Activated naive CD8-positive, alpha-beta T cell treated with anti-CD3 and anti-CD28 coated beads, Interleukin-2, amount 50 U/mL, for 24 hours (primary cell): ENCODE data around the gene JUN.
A peak's percentile ranks its signal among the peaks of the same experiment; 100 is the strongest.

Experiments
- ATAC-seq: fragments of 150-1000 bp; cut with Tn5 transposase; one replicate; pipeline ENCODE4 v1.10.0; 2021
- DNase-seq: peaks from one replicate; pipeline ENCODE4 v3.0.0; 2021
- H3K27ac Mint-ChIP-seq: one replicate; pipeline ENCODE4 v1.8.0; 2021; ENCODE audit warnings: mild to moderate bottlenecking, mixed read lengths
- H3K27me3 Mint-ChIP-seq: one replicate; pipeline ENCODE4 v1.8.0; 2021; ENCODE audit warnings: mixed read lengths
- H3K36me3 Mint-ChIP-seq: one replicate; pipeline ENCODE4 v1.8.0; 2021; ENCODE audit warnings: low read depth, mixed read lengths
- H3K4me1 Mint-ChIP-seq: one replicate; pipeline ENCODE4 v1.8.0; 2021; ENCODE audit warnings: mixed read lengths
- H3K4me3 Mint-ChIP-seq: one replicate; pipeline ENCODE4 v1.8.0; 2021; ENCODE audit warnings: mild to moderate bottlenecking, moderate library complexity, mixed read lengths
- H3K9me3 Mint-ChIP-seq: one replicate; pipeline ENCODE4 v1.8.0; 2021; ENCODE audit warnings: mixed read lengths

Gene JUN

DNA sequence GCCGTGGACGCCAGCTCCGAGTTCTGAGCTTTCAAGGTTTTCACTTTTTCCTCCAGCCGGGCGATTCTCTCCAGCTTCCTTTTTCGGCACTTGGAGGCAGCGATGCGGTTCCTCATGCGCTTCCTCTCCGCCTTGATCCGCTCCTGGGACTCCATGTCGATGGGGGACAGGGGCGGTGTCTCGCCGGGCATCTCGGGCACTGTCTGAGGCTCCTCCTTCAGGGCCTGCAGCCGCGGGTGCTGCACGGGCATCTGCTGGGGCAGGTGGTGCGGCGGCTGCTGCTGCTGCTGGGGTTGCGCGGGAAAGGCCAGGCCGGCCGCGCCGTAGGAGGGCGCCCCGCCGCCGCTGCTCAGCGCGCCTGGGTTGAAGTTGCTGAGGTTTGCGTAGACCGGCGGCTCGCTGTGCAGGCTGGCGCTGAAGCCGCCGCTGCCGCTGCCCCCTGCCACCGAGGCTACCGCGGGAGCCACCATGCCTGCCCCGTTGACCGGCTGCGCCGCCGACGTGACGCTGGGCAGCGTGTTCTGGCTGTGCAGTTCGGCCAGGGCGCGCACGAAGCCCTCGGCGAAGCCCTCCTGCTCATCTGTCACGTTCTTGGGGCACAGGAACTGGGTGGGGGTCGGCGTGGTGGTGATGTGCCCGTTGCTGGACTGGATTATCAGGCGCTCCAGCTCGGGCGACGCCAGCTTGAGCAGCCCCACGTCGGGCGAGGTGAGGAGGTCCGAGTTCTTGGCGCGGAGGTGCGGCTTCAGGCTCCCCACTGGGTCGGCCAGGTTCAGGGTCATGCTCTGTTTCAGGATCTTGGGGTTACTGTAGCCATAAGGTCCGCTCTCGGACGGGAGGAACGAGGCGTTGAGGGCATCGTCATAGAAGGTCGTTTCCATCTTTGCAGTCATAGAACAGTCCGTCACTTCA lies 1.4 kb downstream of the JUN start:
- peak overlapping the region; percentile 88 for H3K27ac Mint-ChIP-seq
- peaks cover 2% of the 10 kb centered on the region for H3K27me3 Mint-ChIP-seq
- ATAC-seq (peak; percentile 13), DNase-seq (peak; percentile 66)
- peaks cover 13% of the 10 kb centered on the region for H3K36me3 Mint-ChIP-seq
- H3K4me1 Mint-ChIP-seq, result peaks cover 32% of the 10 kb centered on the region
- H3K4me3 Mint-ChIP-seq, result peak overlapping the region; percentile 86
- no peaks in the 10 kb centered on the region for H3K9me3 Mint-ChIP-seq

DNA sequence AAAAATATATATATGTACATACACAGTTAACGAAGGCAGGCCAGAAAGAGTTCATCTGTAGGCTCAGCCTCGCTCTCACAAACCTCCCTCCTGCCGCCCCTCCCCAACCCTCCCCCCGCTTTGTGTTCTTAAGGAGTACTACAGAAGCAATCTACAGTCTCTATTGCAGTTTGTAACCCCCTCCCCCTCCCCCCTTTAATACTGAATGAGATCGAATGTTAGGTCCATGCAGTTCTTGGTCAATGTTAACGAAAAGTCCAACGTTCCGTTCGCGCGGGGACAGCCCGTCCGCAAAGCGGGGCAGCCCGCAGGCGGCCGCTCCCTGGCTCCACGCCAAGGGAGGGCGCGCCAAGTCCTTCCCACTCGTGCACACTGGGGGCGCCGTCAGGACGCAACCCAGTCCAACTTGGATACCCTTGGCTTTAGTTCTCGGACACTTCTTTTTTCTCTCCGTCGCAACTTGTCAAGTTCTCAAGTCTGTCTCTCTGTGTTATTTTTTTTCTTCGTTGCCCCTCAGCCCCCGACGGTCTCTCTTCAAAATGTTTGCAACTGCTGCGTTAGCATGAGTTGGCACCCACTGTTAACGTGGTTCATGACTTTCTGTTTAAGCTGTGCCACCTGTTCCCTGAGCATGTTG lies 2.2 kb downstream of the JUN start:
- H3K27me3 Mint-ChIP-seq, result peaks cover 2% of the 10 kb centered on the region
- H3K36me3 Mint-ChIP-seq, result peaks cover 10% of the 10 kb centered on the region
- peak overlapping the region; percentile 86 for H3K4me3 Mint-ChIP-seq
- DNase-seq (peak; percentile 64), ATAC-seq (no peak)
- peaks cover 32% of the 10 kb centered on the region for H3K4me1 Mint-ChIP-seq
- no peaks in the 10 kb centered on the region for H3K9me3 Mint-ChIP-seq
- H3K27ac Mint-ChIP-seq, result peak overlapping the region; percentile 50

DNA sequence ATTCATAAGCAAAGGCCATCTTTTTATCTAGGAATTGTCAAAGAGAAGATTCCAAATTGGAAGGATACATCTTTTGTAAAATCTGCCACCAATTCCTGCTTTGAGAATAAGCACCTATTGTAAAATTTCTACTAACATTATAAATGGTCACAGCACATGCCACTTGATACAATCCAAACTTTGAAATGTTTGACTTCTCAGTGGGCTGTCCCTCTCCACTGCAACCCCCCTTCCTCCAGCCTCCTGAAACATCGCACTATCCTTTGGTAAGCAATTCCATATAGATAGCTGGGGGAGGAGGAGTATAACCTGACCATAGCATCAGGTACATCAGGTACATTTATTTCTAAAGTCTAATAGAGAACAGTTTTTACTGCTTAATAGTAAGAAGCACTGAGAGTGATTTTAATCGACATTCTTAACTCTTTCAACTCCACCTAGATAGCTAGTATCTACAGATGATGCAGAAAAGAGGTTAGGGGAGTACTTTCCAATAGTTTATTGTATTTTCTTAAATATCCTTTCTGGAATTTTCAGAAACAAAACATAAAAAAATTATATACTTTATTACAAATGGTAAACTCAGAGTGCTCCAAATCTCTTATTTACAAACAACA lies 2.9 kb downstream of the JUN start:
- no peak for ATAC-seq
- no peak overlapping the region for H3K27ac Mint-ChIP-seq
- DNase-seq, result no peak

DNA sequence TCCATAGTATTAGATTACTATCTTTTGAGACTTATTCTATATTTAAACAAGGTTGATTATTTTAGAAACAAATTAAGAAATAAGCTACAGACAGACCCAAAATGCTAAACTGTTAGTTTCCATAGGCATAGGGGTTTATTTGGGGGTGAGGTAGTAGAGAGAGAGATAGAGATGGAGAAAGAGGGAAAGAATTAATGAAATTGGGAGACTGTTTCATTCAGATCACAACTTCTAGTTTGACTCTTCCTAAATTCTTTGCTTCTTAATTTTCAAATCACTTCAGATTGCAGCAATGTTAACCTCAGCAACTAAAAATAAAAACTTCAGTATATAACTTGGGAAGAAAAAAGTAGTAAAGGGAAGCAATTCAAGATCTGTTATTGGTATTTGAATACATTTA lies 3.4 kb downstream of the JUN start:
- Mint-ChIP-seq H3K27ac (no peak overlapping the region), H3K4me1 (peaks cover 31% of the 10 kb centered on the region), H3K9me3 (no peaks in the 10 kb centered on the region), H3K36me3 (peaks cover 10% of the 10 kb centered on the region), H3K4me3 (peak overlapping the region; percentile 19), H3K27me3 (peaks cover 2% of the 10 kb centered on the region)
- ATAC-seq (no peak), DNase-seq (no peak)

More for the DNA sequence above, 2.9 kb downstream of the JUN start:
- Mint-ChIP-seq H3K4me1 (peaks cover 32% of the 10 kb centered on the region), H3K27me3 (peaks cover 2% of the 10 kb centered on the region), H3K4me3 (peak overlapping the region; percentile 86), H3K9me3 (no peaks in the 10 kb centered on the region), H3K36me3 (peaks cover 10% of the 10 kb centered on the region)

DNA sequence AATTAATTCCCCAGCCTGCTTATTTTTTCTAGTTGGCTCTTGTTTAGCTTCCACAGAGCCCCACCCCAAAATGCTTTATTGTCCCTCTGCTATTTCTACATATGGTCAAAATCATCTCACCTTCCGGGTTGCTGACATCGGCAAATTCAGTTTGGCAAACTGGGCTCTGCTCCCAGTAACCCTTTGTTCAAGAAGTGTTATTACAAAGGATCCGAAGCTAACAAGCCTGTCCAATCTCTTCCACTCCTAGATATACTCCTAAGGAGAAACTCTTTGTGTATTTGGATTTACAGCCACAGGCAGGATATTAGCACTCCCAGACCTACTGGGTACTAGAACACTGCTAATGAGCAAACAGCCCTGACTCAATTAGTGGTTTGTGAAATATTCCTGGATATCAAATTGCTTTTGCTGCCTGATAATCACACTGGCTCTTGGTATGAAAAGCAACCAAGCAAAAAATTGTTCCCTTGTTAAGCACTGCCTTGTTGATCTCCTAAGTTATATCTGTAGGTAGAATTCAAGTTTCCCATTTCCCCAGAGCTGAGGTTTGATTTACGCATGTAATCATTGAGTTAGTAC lies 4.0 kb downstream of the JUN start:
- Mint-ChIP-seq H3K36me3 (peaks cover 10% of the 10 kb centered on the region), H3K4me1 (peaks cover 27% of the 10 kb centered on the region), H3K9me3 (no peaks in the 10 kb centered on the region), H3K4me3 (peak overlapping the region; percentile 19), H3K27me3 (peaks cover 2% of the 10 kb centered on the region), H3K27ac (no peak overlapping the region)
- ATAC-seq (no peak), DNase-seq (no peak)

DNA sequence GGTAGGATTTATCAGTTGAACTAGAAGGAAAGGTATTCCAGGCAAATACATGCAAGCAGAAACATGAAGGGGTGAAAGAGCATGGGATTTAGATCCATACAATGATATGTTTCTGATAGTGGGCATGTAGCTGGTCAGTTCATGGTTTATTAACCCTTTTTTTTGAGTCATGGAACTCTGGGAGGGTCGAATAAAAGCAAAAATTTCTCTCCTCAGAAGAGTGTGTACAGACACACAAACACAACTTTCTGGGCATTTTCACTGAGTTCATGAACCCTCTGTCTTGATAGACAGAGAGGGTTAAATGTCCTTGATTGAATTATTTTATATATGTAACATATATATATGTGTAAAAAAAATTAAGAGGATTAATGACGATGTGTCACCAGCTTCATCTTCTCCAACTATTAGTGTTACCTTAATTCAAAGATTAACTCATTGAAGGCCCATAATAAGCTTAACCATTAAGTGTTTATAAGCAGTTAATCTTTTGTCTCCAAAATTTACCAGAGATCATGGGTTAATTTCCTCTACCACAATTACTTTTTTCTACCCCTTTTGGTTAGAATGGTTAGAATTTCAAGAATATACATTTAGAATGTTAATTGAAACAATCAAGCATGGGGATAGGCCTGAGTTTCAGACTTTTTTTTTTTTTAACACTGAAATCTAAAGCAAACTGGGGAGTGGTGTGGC lies 4.6 kb downstream of the JUN start:
- no peak overlapping the region for H3K4me3 Mint-ChIP-seq
- ATAC-seq (no peak), DNase-seq (no peak)
- H3K9me3 Mint-ChIP-seq, result no peaks in the 10 kb centered on the region
- peaks cover 25% of the 10 kb centered on the region for H3K4me1 Mint-ChIP-seq
- H3K27ac Mint-ChIP-seq, result no peak overlapping the region
- H3K27me3 Mint-ChIP-seq, result peaks cover 2% of the 10 kb centered on the region
- H3K36me3 Mint-ChIP-seq, result peaks cover 10% of the 10 kb centered on the region

DNA sequence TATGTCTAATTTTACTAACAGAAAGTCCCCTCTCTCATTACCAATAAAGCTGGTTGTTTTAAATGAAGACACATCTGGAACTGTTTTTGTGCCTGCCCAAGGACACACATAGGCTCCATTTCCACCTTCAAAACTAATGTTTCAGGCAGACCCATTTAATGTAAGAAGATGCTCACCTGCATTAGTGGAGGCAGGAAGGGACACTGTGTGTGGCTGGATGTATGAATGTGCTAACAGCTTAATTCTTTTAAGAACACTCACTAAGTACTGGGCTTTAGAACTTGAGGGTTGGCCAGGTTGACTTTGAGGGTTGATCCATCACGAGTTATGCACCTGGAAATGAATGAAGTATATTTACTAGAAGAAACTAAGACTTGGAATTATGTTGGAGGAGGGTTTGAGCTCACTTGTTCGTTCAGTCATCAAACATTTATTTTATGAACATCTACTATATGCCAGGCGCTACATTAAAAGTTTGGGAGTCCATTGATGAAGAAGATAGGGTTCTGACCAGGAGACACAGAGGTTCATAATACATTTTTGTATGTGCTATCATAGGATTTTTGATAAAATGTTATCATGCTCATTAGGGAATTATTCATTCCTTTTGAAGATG lies 5.4 kb downstream of the JUN start:
- peaks cover 2% of the 10 kb centered on the region for H3K27me3 Mint-ChIP-seq
- peaks cover 10% of the 10 kb centered on the region for H3K36me3 Mint-ChIP-seq

DNA sequence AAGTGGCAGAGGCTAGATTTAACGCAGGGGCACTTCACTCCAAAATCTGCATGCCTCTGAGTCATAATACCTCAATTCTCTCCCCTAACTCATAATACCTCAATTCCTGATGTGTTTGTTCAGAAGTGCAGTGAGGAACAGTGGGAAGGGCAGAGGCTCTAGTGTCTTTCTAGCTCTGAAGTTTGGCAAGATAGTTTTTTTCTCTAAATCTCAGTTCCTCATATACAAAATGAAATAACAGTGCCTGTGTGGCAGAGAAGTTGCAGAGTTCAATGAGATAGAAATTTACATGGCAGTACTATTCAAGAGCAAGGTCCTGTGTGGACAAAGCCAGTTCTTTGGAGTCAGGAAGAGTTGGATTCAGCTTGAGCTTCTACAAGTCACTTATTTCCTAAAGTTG lies 9.8 kb downstream of the JUN start:
- H3K27me3 Mint-ChIP-seq, result no peaks in the 10 kb centered on the region
- no peak overlapping the region for H3K27ac Mint-ChIP-seq
- no peaks in the 10 kb centered on the region for H3K9me3 Mint-ChIP-seq
- no peak overlapping the region for H3K4me3 Mint-ChIP-seq
- no peak for DNase-seq
- no peak for ATAC-seq
- H3K36me3 Mint-ChIP-seq, result no peaks in the 10 kb centered on the region
- peaks cover 12% of the 10 kb centered on the region for H3K4me1 Mint-ChIP-seq

More for the DNA sequence above, 5.4 kb downstream of the JUN start:
- no peak overlapping the region for H3K27ac Mint-ChIP-seq
- no peak overlapping the region for H3K4me3 Mint-ChIP-seq
- H3K9me3 Mint-ChIP-seq, result no peaks in the 10 kb centered on the region
- DNase-seq, result no peak
- H3K4me1 Mint-ChIP-seq, result peaks cover 27% of the 10 kb centered on the region
- ATAC-seq, result no peak

DNA sequence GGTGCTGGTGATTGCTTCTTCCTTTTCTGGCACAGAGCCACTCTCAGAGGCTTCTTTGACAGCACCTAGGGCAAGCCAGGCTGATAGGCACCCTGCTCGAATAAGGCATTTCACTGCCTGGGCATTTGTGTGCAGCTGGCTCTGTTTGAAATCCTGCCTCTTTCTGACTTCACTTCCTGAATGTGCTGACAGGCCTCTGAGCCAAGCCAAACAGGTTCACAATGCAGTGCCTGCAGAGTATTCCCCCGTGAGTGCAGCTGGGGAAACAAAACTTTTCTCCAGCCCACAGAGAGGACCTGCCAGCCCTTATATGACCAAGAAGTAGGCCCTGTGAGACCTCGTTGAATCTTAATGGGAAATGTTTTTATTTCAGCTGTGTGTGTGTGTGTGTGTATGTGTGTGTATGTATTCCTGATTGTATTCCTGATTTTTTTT lies 10.4 kb downstream of the JUN start:
- no peaks in the 10 kb centered on the region for H3K27me3 Mint-ChIP-seq
- DNase-seq (no peak), ATAC-seq (no peak)
- H3K36me3 Mint-ChIP-seq, result no peaks in the 10 kb centered on the region
- H3K9me3 Mint-ChIP-seq, result no peaks in the 10 kb centered on the region
- H3K27ac Mint-ChIP-seq, result no peak overlapping the region
- H3K4me1 Mint-ChIP-seq, result peaks cover 12% of the 10 kb centered on the region
- H3K4me3 Mint-ChIP-seq, result no peak overlapping the region

DNA sequence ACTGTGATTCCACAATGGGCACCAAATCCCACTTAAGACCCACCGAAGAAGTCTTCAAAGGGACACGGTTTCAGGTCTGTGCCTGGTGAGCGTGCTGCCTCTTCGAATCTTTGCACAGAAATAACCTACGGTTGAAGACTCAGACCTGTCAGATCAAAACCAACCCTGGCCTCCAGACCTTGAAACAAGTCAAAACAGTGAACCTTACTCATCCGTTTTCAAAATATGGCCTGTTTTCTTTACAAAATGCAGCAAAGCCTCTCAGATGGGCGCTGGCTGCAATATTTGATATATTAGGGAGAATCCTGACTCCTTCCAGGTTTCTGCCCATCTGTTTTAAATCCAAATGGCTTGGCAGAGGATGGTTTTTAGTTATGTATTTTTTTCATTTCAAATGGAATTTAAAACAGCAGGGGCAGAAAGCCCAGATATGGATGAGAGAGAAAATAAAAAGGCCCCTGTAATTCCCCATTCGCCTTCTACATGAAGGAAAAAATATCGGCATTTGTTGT lies 14.0 kb downstream of the JUN start:
- DNase-seq (no peak), ATAC-seq (no peak)
- Mint-ChIP-seq H3K4me1 (peaks cover 12% of the 10 kb centered on the region), H3K4me3 (no peak overlapping the region), H3K9me3 (no peaks in the 10 kb centered on the region), H3K36me3 (no peaks in the 10 kb centered on the region), H3K27ac (no peak overlapping the region), H3K27me3 (no peaks in the 10 kb centered on the region)

DNA sequence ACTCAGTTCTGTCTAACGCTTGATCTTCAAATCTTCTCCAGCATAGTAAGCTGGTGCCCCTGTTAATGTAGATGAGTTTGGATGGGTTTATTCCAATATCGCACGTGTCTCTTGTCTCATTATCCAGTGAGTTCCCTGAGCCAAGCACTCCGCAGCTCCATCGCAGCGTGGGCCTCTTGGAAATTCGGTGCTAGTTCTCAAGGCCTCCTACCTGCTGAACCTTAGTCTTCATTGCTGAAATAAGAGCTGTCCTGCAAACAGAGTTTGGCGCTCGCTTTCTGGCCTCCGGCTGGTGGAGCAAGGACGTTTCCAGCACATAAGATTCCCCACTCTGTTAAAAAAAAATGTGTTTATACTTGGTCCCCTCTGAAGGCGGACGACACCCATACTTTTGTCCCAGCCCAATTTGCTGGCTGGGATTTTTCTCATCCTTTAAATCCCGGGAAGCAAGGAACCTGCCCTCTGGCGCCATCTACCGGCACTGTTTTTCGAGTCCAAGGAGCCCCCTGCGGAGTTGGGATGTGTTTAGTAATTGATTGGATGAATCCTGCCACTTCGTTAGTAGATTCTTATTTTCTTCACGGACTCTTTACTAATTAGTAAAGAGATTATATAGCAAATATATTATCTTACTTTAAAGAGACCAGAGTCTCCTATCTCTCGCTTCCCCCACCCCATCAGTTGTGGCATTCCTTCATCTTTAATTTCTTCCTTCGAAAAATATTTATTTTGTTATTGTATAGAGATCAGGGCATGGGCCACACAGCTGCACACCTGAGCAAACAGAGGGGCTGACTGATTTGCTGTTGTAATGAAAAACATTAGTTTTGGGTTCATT lies 14.7 kb downstream of the JUN start:
- Mint-ChIP-seq H3K27me3 (no peaks in the 10 kb centered on the region), H3K4me1 (peaks cover 12% of the 10 kb centered on the region), H3K27ac (no peak overlapping the region), H3K36me3 (no peaks in the 10 kb centered on the region), H3K9me3 (no peaks in the 10 kb centered on the region), H3K4me3 (no peak overlapping the region)
- no peak for ATAC-seq
- DNase-seq, result peak; percentile 68

DNA sequence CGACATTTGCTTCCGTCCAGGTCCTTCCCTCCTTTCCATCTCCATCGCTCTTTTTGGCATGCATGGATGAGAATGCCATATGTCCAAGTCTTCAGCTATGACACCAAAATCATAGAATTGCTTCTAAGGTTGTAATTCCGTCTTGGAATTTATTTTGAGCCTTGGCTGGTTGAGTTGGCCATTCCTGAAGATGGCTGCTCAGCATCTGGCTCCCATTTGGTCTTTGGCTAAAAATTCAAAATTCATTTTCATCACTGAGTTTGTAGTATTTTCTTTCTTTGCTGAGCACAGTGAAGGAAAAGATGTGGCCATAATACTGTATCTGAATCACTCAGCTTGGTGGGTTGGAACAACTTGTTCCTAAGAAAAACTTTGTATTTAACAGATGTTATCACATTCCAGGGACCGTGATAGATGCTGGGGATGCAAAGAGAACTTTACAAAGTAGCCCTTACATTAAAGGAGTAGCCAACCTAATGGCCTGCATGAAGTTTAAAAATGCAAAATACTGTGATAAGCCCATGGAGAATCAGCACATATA lies 15.6 kb downstream of the JUN start:
- H3K27ac Mint-ChIP-seq, result peak overlapping the region; percentile 45
- no peaks in the 10 kb centered on the region for H3K36me3 Mint-ChIP-seq
- DNase-seq, result no peak
- H3K9me3 Mint-ChIP-seq, result no peaks in the 10 kb centered on the region
- H3K4me1 Mint-ChIP-seq, result peaks cover 3% of the 10 kb centered on the region
- H3K27me3 Mint-ChIP-seq, result no peaks in the 10 kb centered on the region
- ATAC-seq, result no peak
- no peak overlapping the region for H3K4me3 Mint-ChIP-seq

DNA sequence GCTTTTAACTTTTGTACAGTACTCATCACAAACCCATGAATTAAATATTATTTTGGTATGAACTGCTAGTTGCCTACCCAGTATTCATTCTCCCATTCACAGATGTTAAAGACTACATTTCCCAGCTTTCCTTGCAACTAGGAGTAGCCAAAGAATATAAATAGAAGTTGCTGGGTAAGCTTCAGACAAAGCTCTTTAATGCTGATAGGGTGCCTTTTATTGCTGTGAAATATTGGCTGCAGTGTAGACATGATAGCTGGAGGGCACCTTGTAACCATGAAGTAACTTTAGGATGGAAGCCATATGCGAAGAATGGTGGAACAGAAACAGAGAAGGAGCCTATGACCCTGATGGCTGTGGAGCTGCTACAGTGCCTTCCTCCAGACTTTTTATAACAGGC lies 16.7 kb downstream of the JUN start:
- ATAC-seq (no peak), DNase-seq (no peak)
- Mint-ChIP-seq H3K27me3 (no peaks in the 10 kb centered on the region), H3K4me1 (no peaks in the 10 kb centered on the region), H3K4me3 (no peak overlapping the region), H3K27ac (no peak overlapping the region), H3K9me3 (no peaks in the 10 kb centered on the region), H3K36me3 (no peaks in the 10 kb centered on the region)
